Caki2 (cell line): ENCODE measurements around the gene VWA3A. TPM values are rescaled to one million over a fixed set of nuclear protein-coding genes. Genes with fewer than 3 reads are reported as not detected.

Experiments
- total RNA-seq: library from RNA; depleted of rRNA; stranded (reverse); fragments of >200 nt; shearing (Covaris generic); gene quantifications from 2 replicates; pipeline ENCODE4 v1.2.3, GENCODE V29; 2014; ENCODE audit warnings: low replicate concordance; rRNA removed

The VWA3A gene
- total RNA-seq, 1 experiment from 2014 or later = not detected

Other genes with a start within 250 kb of the VWA3A start
- gene NPIPB4, start 234.8 kb upstream of the VWA3A start, total RNA-seq = 6.9 and 10.9 TPM in 2 replicates
- gene UQCRC2, start 139.2 kb upstream of the VWA3A start, total RNA-seq = 19.4 and 27.1 TPM in 2 replicates
- not detected in 2 replicates for gene PDZD9, start 91.4 kb upstream of the VWA3A start, total RNA-seq
- gene MOSMO, start 84.4 kb upstream of the VWA3A start, total RNA-seq = 11.5 and 18.2 TPM in 2 replicates
- not detected in 2 replicates for gene SDR42E2, start 70.0 kb downstream of the VWA3A start, total RNA-seq
- 16.2 and 20.1 TPM in 2 replicates for gene EEF2K, start 113.7 kb downstream of the VWA3A start, total RNA-seq
- 30.4 and 47.5 TPM in 2 replicates for gene POLR3E, start 204.9 kb downstream of the VWA3A start, total RNA-seq